ENCODE measurements around the gene SLC44A4.

DNA sequence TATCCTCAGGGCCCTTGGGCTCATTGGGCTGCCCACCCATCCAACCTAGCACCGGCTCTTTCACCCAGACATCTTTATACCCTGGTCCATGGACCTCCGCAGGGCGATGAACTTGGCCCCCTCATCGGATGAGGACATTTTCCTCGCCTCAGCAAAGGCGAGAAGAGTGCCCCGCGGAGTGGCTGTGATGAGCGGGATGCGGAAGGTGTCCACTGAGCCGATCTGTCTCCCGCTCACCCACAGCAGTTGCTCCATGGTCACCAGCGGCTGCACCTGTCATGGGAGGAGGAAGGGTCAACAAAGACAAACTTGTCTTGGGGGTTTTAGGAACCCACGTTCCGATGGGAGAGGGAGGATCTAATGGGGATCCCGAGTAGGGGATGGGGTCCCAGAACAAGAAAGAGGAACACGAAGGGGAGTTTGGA lies 16.9 kb downstream of the SLC44A4 start:
- TF ChIP-seq CTCF (conservative IDR thresholded peaks at IDR 0.05 in 1 of 2, IDR thresholded peaks at IDR 0.05 in 1 of 2; ENCODE audit: extremely low read depth in 1 of 2, insufficient read depth in 1 of 2, low read depth in 1 of 2, low read length in 2 of 2) (no peak), EZH2 (IDR thresholded peaks at IDR 0.05; ENCODE audit: borderline replicate concordance, low read length) (no peak)

All from mammary epithelial cell (primary cell).